Thyroid gland (tissue), 4 donors: ENCODE data around the gene GPR89A.
"Not testable (repeated sequence)": the region's sequence is repeated elsewhere in the genome, so short reads cannot be mapped to it uniquely, and the experiment has no call there.

Source experiments
- CTCF ChIP-seq, 6 experiments: fragments of 200-600 bp in 3 of 6; fragments of 450-650 bp in 3 of 6; sonication (generic) in 3 of 6; IDR thresholded peaks; one replicate each; pipeline ENCODE4 v1.5.1; 2016 to 2019; ENCODE audit warnings: antibody characterized with exemption in 6 of 6, mild to moderate bottlenecking in 2 of 6, inconsistent platforms in 1 of 6, moderate library complexity in 1 of 6
- POLR2A ChIP-seq, 2 donors: fragments of 450-650 bp; IDR thresholded peaks; one replicate each; pipeline ENCODE4 v1.6.1; 2017; ENCODE audit warnings: antibody characterized with exemption in 2 of 2, mild to moderate bottlenecking in 2 of 2, moderate library complexity in 1 of 2

- TF ChIP-seq CTCF, POLR2A (IDR thresholded peaks at IDR 0.05): not testable (repeated sequence)
Measured at GRCh38 chr1:145670995-145671745, 63.4 kb downstream of the GPR89A start.
